Prostate gland (tissue), 2 donors: ENCODE measurements around the gene NUDT5.

Experiments used
- CTCF ChIP-seq, 4 experiments: fragments of 200-600 bp in 2 of 4; fragments of 450-650 bp in 2 of 4; sonication (generic) in 2 of 4; IDR thresholded peaks; 1 replicate in 3 of 4; 2 replicates in 1 of 4; pipeline ENCODE4 v1.5.1; 2016 to 2019; ENCODE audit warnings: antibody characterized with exemption in 4 of 4, mild to moderate bottlenecking in 2 of 4, moderate library complexity in 2 of 4
- POLR2A ChIP-seq: fragments of 450-650 bp; IDR thresholded peaks from one replicate; pipeline ENCODE4 v1.6.1; 2016; ENCODE audit warnings: antibody characterized with exemption, mild to moderate bottlenecking

GRCh38 chr10:12140038-12140437 is 55.7 kb downstream of the NUDT5 start:
- TF ChIP-seq POLR2A (no peak), CTCF (IDR thresholded peaks at IDR 0.05) (no peak)
